Measurements from ENCODE around the gene KLF9.

The KLF9 gene

DNA sequence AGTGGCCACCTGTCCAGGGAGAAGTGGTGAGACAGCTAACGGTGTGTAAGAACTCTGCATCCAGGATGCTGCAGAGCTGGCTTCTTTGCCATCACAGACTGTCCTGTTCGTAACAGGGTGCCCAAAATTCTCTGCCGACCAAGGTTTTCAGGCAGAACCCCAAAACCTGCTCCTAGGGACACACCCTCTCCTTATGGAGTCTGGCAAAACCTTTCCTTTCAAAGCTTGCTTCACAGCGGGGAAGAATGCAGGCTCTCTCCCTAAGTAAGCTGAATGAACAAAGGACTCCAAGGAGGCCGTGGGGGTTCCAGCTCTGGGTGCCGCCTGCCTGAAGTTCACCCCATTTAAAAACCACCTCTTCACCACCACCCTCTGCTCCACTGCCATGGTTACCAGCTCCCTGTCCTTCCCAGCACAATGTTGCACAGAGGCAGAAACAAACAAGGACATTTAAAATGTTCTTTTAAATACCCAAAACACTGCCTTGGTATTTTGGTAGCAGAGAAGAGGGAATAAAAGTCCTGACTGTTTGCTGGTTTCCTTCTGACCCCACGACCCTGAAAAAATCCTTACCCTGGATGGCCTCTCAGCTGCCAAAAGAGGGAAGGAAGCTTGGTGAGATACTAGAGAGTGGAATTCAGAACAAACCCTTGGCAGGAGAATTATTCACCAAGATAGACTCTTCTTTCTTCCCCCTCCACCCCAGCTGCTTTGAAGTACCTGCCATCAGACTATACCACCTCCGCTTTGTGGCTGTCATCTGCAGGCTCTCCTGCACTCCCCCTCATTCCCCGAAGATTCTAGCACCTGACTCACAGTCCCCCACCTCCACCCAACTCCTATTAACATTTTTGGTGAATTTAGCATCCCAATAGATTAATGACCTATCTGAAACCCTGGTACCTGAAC is 7.1 kb upstream of the KLF9 start:
- peak; percentile 63 for DNase-seq (ENCODE audit: low spot score)

- peak; percentile 92 for DNase-seq (ENCODE audit: low spot score)
Measured at GRCh38 chr9:70420441-70421271, 6.2 kb upstream of the KLF9 start.

GRCh38 chr9:70419556-70420440 is 5.3 kb upstream of the KLF9 start:
- peak; percentile 89 for DNase-seq (ENCODE audit: low spot score)

DNA sequence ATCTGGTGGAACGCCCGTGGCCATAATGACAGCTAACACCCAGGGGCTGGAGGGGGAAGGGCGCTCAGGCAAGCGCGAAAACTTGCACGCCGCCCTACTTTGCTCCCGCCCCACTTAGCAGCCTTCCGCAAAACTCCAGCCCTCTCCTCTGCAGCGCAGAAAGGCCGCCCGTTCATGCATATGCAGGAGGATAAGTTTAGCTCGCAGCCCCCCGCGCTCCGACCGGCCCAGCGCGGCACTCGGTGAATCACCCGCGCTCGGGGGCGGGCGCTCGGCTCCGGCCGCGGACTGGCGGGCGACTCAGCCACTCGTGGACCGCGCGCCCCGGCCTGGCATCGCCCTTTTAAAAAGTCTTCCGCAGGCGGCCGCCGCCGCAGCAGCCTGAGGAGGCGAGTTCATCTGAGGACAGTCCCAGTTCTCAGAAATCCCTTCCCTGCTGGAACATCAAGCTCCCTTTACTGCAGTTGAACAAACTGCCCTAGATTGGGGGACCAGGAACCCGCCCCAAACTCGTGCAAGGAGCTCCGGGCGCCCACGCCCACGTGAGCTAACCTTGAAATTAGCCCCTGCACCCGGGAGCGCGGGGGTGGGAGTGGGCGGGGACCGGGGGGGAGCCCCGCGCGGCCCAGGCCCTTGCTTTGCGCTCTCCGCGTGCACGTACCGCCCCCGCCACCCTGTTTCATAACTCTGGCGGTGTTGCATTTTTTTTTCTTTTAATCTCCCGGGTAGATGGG is 4.5 kb upstream of the KLF9 start:
- peak; percentile 96 for DNase-seq (ENCODE audit: low spot score)

DNA sequence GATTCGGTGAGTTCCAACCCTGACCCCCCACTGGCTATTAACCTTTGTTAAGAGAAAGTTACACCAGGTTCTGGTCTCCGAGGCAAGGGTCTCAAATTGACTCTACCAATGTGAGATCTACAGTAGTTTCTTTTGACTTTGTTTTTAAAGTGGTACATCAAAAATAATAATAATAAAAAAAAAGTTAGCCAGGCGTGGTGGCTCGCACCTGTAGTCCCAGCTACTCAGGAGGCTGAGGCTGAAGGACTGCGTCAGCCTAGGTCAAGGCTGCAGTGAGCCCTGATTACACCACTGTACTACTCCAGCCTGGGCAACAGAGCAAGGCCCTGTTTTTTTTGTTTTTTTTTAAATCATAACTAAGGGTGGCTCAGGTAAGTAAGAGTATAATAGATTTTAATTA is 1.0 kb upstream of the KLF9 start:
- DNase-seq (ENCODE audit: low spot score): no peak

DNA sequence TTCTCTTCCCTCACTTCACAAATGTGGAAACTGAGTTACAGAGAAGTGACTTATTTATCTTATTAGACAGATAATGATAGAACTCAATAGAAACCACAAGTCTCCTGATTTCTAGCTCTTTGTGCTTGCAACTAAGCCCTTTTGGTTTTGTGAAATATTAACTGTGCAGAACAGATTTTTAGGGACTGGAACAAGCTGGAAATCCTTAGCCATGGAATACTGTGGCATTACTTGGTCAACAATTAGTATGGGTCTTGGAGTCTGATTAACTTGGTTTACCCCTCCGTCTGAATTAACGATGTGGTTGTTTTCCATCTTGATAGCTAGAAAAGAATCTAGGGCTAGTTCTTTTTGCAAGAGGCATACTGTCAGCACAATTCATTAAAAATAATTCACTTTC is 584 bp upstream of the KLF9 start:
- DNase-seq (ENCODE audit: low spot score): no peak

- no peak for DNase-seq (ENCODE audit: low spot score)
Measured at GRCh38 chr9:70413464-70413798, 1.0 kb downstream of the KLF9 start.

GRCh38 chr9:70412832-70413463 is 1.5 kb downstream of the KLF9 start:
- peak; percentile 71 for DNase-seq (ENCODE audit: low spot score)

- peak; percentile 57 for DNase-seq (ENCODE audit: low spot score)
Measured at GRCh38 chr9:70411930-70412831, 2.3 kb downstream of the KLF9 start.

GRCh38 chr9:70411121-70411929 is 3.1 kb downstream of the KLF9 start:
- peak; percentile 56 for DNase-seq (ENCODE audit: low spot score)

DNA sequence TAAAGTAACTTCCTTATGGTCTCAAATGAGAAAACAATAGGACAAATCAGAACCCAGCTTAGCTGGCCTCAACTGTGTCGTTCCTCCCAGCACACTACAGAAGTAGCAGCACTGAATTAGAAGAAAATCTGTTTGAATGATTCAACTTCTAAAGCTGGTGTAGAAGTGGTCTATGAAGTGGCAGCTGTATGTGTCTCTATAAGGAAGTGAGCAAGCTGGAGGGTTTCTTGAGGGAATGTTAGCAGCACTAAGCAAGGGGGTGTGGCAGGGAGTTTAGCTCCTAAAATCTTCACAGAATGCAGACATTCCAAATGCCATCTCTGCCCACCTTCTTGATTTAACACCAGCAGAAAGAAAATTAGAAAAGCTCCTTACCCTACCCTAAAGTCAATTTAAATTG is 4.1 kb downstream of the KLF9 start:
- no peak for DNase-seq (ENCODE audit: low spot score)

GRCh38 chr9:70409800-70410199 is 4.7 kb downstream of the KLF9 start:
- no peak for DNase-seq (ENCODE audit: low spot score)

DNA sequence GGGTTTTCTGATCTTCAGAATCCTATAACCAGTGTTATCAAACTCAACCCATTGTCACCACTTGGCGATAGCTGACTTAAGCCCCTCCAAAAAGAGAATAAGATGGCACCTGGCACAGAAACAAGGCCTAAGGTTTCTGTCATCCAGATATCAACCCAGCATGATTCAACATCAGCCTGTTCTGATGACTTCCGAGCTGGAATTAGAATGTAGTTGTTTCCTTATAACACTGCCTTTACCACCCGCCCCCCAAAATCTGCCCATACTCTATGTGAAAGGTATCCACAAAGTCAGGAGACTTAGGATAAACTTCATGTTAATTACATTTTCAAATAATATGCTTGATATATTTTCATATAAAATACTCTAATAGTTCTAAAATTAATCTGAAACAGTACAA is 5.2 kb downstream of the KLF9 start:
- DNase-seq (ENCODE audit: low spot score): no peak

DNA sequence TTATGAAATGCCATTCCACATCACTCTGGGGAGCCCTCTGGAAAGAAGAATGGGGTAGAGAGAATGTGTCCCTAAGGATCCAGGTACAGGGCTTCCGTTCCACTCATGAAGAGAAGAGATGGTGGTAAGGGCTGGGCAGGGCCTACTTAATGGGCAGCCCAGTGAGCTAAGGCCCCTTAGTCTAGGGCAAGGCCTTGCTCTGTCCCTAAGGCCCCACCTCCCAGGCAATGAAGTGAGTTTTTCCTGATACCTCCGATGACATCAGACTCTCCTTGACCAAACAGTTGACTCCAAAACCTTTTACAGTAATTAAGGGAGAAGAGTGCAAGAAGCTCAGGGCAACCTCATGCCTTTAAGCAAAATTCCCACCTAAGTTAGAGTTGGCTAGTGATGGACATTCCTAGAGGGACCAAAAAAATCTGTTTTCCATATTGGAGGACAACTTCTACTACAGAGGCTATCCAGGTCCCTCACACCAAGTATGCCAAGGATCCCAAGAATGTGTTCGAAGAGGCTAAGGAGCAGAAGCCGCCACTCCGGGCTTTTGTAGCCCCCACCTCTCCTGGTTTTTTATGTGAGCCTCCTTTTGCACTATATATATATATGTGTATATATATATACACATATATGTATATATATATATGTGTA is 5.9 kb downstream of the KLF9 start:
- DNase-seq (ENCODE audit: low spot score): no peak

DNA sequence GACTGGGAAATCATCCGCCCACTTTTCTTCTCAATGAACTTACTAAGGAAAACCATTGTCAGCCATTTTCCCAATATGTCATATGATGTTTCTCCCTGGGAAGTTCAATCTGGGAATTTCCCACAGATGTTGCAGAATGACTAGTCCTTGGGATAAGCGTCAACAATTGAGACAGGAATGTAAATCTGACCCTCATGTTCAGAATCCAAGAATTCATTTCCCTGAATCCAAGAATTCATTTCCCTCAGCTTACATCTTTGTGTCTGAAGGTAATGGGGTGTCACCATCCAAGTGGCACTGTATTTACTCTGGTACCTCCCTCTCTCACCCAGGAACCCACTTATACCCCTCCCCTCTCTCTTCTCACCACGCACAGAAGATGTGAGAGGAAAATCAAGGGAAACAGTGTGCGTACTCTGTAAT is 7.4 kb downstream of the KLF9 start:
- DNase-seq (ENCODE audit: low spot score): no peak

DNA sequence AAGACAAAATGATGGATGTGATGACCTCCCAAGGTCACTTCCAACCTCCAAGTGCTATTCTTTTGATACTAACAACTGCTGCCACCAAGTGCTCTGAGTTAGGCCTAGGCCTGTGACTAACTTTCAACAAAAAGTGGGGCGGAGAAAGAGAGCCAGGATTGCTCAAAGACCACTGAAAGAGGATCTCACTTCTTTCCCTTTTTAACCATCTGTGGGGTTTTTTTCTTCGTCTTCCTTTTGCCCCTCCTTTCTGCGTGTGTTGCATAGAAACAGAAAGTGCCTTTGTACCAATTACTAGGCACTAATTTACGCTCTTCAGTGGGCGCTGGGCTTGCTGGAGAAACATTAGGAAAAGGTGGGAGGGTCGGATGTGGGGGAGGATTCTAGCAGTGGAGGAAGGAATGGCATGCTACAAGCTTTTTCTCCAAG is 8.0 kb downstream of the KLF9 start:
- peak; percentile 63 for DNase-seq (ENCODE audit: low spot score)

GRCh38 chr9:70405808-70406433 is 8.5 kb downstream of the KLF9 start:
- DNase-seq (ENCODE audit: low spot score): no peak

DNA sequence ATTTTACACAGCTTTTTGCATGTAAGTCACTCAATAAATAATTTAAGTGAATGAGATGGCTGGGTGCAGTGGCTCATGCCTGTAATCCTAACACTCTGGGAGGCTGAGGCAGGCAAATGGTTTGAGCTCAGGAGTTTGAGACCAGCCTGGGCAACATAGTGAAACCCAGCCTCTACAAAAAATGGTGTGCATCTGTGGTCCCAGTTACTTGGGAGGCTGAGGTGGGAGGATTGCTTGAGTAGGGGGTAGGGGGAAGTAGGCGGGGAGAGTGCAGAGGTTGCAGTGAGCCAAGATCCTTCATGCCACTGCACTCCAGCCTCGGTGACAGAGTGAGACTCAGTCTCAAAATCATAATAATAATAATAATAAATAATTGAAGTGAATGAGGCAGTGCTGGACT is 10.2 kb downstream of the KLF9 start:
- DNase-seq (ENCODE audit: low spot score): no peak

Measured in globus pallidus (tissue), 1 donor.